ENCODE data around the gene MAS1L. TPM values are rescaled to one million over a fixed set of nuclear protein-coding genes. Genes with fewer than 3 reads are reported as not detected.

MAS1L gene
- total RNA-seq, 1 donor from 2014 or later: not detected

GRCh38 chr6:29490055-29490454 is 2.3 kb upstream of the MAS1L start:
- DNase-seq (ENCODE audit: low spot score): no peak
- no peaks in the 10 kb centered on the region for H3K9me3 Mint-ChIP-seq (ENCODE audit: unreplicated experiment)
- no peak overlapping the region for H3K27ac Mint-ChIP-seq (ENCODE audit: unreplicated experiment)
- TF ChIP-seq CTCF (IDR thresholded peaks at IDR 0.05; ENCODE audit: unreplicated experiment): no peak
- H3K36me3 Mint-ChIP-seq (ENCODE audit: low read depth, unreplicated experiment): no peaks in the 10 kb centered on the region
- H3K27me3 Mint-ChIP-seq (ENCODE audit: unreplicated experiment): no peaks in the 10 kb centered on the region
- H3K4me3 Mint-ChIP-seq (ENCODE audit: unreplicated experiment): no peak overlapping the region
- peaks cover 5% of the 10 kb centered on the region for H3K4me1 Mint-ChIP-seq (ENCODE audit: unreplicated experiment)

- DNase-seq (ENCODE audit: low spot score): no peak
These were observed 1.5 kb upstream of the MAS1L start for GRCh38 chr6:29489286-29489685.

DNA sequence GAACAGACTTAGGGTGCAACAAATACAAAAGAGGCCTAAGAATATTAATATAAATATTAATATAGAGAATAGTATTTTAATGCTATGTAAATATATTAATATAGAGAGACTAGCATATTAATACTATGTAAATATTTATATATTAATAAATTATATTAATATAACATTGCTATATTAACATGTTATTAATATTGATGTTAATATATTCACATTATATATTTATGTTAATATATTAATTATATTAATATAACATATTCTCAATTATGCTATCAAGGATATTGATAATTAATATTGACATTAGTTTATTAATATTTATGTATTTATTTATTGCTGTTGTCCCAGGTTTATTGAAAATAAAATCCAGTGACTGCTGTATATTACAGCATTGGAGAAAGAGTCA is 1.1 kb upstream of the MAS1L start:
- H3K4me3 Mint-ChIP-seq (ENCODE audit: unreplicated experiment): no peak overlapping the region
- no peaks in the 10 kb centered on the region for H3K36me3 Mint-ChIP-seq (ENCODE audit: low read depth, unreplicated experiment)
- H3K9me3 Mint-ChIP-seq (ENCODE audit: unreplicated experiment): no peaks in the 10 kb centered on the region

More at GRCh38 chr6:29489286-29489685, 1.5 kb upstream of the MAS1L start:
- Mint-ChIP-seq H3K36me3 (ENCODE audit: low read depth, unreplicated experiment) (no peaks in the 10 kb centered on the region), H3K27me3 (ENCODE audit: unreplicated experiment) (no peaks in the 10 kb centered on the region), H3K4me3 (ENCODE audit: unreplicated experiment) (no peak overlapping the region), H3K4me1 (ENCODE audit: unreplicated experiment) (peaks cover 5% of the 10 kb centered on the region), H3K27ac (ENCODE audit: unreplicated experiment) (no peak overlapping the region), H3K9me3 (ENCODE audit: unreplicated experiment) (no peaks in the 10 kb centered on the region)
- TF ChIP-seq CTCF (IDR thresholded peaks at IDR 0.05; ENCODE audit: unreplicated experiment): no peak

GRCh38 chr6:29487131-29487530 is 625 bp downstream of the MAS1L start:
- H3K36me3 Mint-ChIP-seq (ENCODE audit: low read depth, unreplicated experiment): no peaks in the 10 kb centered on the region
- H3K27me3 Mint-ChIP-seq (ENCODE audit: unreplicated experiment): no peaks in the 10 kb centered on the region
- H3K27ac Mint-ChIP-seq (ENCODE audit: unreplicated experiment): no peak overlapping the region
- H3K4me1 Mint-ChIP-seq (ENCODE audit: unreplicated experiment): no peaks in the 10 kb centered on the region
- H3K4me3 Mint-ChIP-seq (ENCODE audit: unreplicated experiment): no peak overlapping the region
- DNase-seq (ENCODE audit: low spot score): no peak
- no peaks in the 10 kb centered on the region for H3K9me3 Mint-ChIP-seq (ENCODE audit: unreplicated experiment)
- TF ChIP-seq CTCF (IDR thresholded peaks at IDR 0.05; ENCODE audit: unreplicated experiment): no peak

More for the DNA sequence above, 1.1 kb upstream of the MAS1L start:
- H3K27ac Mint-ChIP-seq (ENCODE audit: unreplicated experiment): no peak overlapping the region
- no peak for TF ChIP-seq CTCF (IDR thresholded peaks at IDR 0.05; ENCODE audit: unreplicated experiment)
- H3K27me3 Mint-ChIP-seq (ENCODE audit: unreplicated experiment): no peaks in the 10 kb centered on the region
- no peak for DNase-seq (ENCODE audit: low spot score)
- H3K4me1 Mint-ChIP-seq (ENCODE audit: unreplicated experiment): peaks cover 5% of the 10 kb centered on the region

DNA sequence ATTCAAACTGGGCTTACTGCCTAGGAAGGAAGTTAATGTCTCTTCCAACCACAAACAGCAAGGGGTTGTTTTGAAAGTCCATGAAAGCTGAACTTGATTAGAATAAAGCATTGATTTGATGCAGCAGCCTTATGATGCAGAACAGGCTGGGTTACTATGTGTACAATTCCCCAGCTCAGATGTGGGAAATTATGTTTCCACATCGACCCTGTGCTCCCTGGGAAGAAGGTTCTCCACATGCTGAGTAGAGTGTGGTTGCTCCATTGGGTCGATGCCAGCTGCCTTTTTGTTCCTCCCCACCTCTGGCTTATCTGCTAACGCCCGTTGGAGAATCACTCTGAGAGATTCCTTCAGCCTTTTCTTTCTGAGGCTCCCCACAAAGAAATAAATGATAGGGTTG is 1.2 kb downstream of the MAS1L start:
- Mint-ChIP-seq H3K9me3 (ENCODE audit: unreplicated experiment) (no peaks in the 10 kb centered on the region), H3K27ac (ENCODE audit: unreplicated experiment) (no peak overlapping the region), H3K4me3 (ENCODE audit: unreplicated experiment) (no peak overlapping the region), H3K27me3 (ENCODE audit: unreplicated experiment) (no peaks in the 10 kb centered on the region), H3K4me1 (ENCODE audit: unreplicated experiment) (no peaks in the 10 kb centered on the region), H3K36me3 (ENCODE audit: low read depth, unreplicated experiment) (no peaks in the 10 kb centered on the region)
- no peak for DNase-seq (ENCODE audit: low spot score)
- no peak for TF ChIP-seq CTCF (IDR thresholded peaks at IDR 0.05; ENCODE audit: unreplicated experiment)

All from endothelial cell (in vitro differentiated cells).